ENCODE measurements around the gene STX16. TPM values are rescaled to one million over a fixed set of nuclear protein-coding genes. Genes with fewer than 3 reads are reported as not detected.

The STX16 gene
- total and polyA plus RNA-seq, 2 of the 13 experiments (the other 11 are each of a cell fraction or from before 2014, with no cell fraction given) = 28.0 to 72.7 TPM

- peak overlapping the region in 2 of 3 experiments; percentile 2 to 22; a peak in 1 of 6 replicates for H3K4me3 ChIP-seq (replicated peaks in 1 of 3; ENCODE audit: insufficient read depth in 1 of 3, low read depth in 2 of 3, low read length in 3 of 3)
- ChIA-PET POLR2A (no interaction called here), CTCF (ENCODE audit: low intra/inter-chr PET ratio, low total read pairs) (no interaction called here)
- ATAC-seq (no peak), FAIRE-seq (no peak), DNase-seq (ENCODE audit: low spot score) (no peak)
- H3K36me3 ChIP-seq (replicated peaks in 1 of 2; ENCODE audit: control insufficient read depth in 1 of 2, insufficient read depth in 2 of 2, low read length in 2 of 2) = no peaks in the 10 kb centered on the region
- H3K9me3 ChIP-seq (ENCODE audit: low read length) = no peaks in the 10 kb centered on the region
- in situ Hi-C loops (cut with HindIII; ENCODE audit: extremely low pct_ligation_motif_present, low pct_unique_long_range_greater_than_20kb) = loop anchor here (10.0 kb wide), 1 partner anchor 405 kb away; no protein-coding TSS in a partner anchor
- peaks cover 35% of the 10 kb centered on the region for H3K79me2 ChIP-seq (ENCODE audit: insufficient read depth, low read length)
- no peak overlapping the region for H3K9ac ChIP-seq (ENCODE audit: insufficient read depth, low read depth, low read length)
- H3K27ac ChIP-seq (ENCODE audit: extremely low read length, insufficient read depth, low read length) = no peak overlapping the region
- 90% methylated on average over 72 of the region's 73 CpGs for WGBS (ENCODE audit: low lambda C conversion rate)
- H3K4me1 ChIP-seq (ENCODE audit: insufficient read depth, low read length) = peaks cover 42% of the 10 kb centered on the region
- no TSS peak for BruUV-seq (replicated peaks)
- peak overlapping the region; percentile 52 for H3K4me2 ChIP-seq (ENCODE audit: low read depth, low read length)
- TF ChIP-seq ZBTB38 (CRISPR knock-in tag; IDR thresholded peaks at IDR 0.05) (peak; percentile 92), ZNF543 (CRISPR knock-in tag; IDR thresholded peaks at IDR 0.05) (no peak), ZBTB33 (CRISPR knock-in tag; IDR thresholded peaks at IDR 0.05) (0 out of 2 replicates have a peak, but pooled peaks have one; percentile 22), NFKB2 (CRISPR knock-in tag; IDR thresholded peaks at IDR 0.05; ENCODE audit: borderline replicate concordance) (peak; percentile 18; the same call in 1 of the 2 replicates)
- peak overlapping the region; percentile 49 for H2AFZ ChIP-seq (ENCODE audit: low read length)
- intact Hi-C loops (cut with micrococcal nuclease; ENCODE audit: unreplicated experiment) = loop anchor here (1.0 to 10.0 kb wide), 3 partner anchors 28 to 413 kb away; no protein-coding TSS in a partner anchor
- H3K27me3 ChIP-seq (ENCODE audit: control insufficient read depth in 1 of 2, insufficient read depth in 2 of 2, low read length in 2 of 2) = peaks cover 0 to 6% of the 10 kb centered on the region in 2 experiments; a peak in 2 of 5 replicates
- H4K20me1 ChIP-seq (ENCODE audit: insufficient read depth, low read length) = peaks cover 7% of the 10 kb centered on the region; the same call in 1 of the 2 replicates
These were observed 1.5 kb upstream of the STX16 start for GRCh38 chr20:58649288-58650180.
